NCI-H1436 (cell line): ENCODE measurements around the gene FERMT1.
"Not testable (repeated sequence)": the region's sequence is repeated elsewhere in the genome, so short reads cannot be mapped to it uniquely, and the experiment has no call there.

Experiments used
- DNase-seq: peaks from one replicate; lab custom pipeline; 2025; lab: John Stamatoyannopoulos, UW

The FERMT1 gene

DNA sequence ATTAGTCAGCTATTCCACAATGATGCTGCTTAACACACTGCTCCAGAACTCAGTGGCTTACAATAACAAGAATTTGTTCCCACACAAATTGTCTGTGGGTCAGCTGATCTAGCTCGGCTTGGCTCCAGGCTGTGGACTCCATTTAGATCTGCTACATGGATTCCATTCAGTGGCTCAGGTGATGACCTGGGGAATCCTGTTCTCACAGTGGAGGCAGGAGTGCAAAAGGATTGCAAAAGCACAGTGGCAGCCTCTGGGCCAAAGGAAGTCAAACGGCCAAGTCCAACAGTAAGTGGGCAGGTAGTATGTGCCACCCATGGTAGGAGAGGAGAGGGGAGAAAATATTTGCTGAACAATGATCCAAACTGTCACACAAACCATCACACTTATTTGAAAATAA, 53.2 kb downstream of the FERMT1 start:
- no peak for DNase-seq

DNA sequence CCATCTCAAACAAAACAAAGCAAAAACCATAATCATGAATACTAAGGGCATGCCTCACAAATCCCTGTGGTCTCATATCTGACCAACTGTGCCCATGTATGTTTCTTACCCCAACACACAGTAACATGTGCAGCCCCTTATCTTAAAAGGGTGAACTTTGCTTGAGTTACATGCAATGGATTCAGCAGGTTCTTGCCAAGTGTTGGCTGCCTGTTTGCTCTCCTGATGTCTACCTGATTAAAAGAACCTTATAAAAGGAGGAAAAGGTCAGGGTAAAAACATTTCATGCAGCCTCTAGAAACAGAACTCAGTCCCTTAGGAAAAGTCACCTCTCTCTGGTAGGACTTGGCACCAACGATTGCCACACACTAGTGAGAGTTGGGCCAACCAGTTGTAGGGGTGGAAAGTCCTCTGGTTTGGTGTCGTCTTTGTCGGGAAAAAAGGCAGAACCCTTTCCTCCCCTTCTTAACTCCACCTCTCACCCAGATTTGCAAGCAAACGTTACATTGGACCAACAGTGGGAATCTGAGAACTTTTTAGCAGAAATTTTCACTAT, 55.0 kb downstream of the FERMT1 start:
- DNase-seq = no peak

GRCh38 chr20:6066582-6066981, 56.2 kb downstream of the FERMT1 start:
- DNase-seq = no peak

DNA sequence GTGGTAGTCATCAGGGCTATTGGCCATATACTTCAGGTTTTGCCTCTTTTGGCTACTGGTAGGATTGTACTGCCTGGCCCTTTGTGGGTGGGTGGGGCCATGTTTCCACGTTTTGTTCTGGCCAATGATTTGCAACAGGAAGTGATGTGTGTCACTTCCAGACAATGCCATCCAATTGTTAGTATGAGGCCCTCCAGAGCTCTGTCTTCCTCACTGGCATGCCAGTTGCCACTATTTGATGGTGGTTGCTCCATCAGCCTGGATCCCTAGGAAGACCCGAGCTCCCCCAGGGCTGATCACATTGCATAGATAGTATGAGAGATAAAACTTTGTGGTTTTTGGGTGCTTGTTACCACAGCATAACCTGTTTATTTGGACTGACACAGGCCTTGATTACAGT, 61.3 kb downstream of the FERMT1 start:
- no peak for DNase-seq

DNA sequence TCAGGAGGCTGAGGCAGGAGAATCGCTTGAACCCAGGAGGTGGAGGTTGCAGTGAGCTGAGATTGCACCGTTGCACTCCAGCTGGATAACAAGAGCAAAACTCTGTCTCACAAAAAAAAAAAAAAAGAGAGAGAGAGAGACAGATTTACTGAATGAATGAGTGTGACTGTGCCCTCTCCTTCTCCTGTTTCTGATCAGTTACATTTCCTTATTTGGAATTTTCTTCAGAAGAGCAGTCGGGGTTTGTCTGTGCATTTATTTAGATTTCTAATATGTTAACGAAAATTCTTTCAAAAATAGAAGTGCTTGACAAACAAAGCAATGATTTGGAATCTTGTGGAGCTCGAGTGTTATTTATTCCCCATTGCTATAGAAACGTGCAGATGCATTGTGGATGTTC, 62.6 kb downstream of the FERMT1 start:
- DNase-seq = no peak

DNA sequence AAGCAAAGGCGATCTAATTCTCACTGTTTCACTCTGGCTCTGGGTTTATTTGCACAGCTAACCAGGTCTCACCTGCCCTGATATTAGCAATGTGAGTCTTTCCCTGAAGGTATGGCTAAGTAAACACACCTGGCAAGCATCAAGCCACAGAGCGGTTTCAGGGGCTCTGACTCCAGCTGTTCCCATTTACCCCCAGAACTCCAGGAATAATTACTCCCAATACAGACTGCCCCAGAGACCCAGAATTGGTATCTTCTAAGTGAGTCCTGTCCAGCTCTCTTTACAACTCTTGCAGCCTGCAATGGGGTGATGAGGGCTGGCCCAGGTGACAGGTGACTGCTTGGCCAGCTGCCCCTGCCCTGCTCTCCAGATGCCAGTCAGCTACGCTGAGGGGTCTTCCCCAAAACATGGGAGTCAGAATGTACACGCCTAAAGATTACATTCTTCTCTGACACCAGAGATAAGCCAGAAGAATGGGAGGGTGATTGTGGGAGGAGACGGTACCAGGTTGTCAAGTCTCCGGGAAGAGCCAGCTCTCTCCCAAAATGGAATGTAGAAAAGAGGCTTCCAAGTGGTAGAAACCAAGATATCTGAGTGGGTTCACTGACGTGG, 64.0 kb downstream of the FERMT1 start:
- DNase-seq = peak; percentile 25

DNA sequence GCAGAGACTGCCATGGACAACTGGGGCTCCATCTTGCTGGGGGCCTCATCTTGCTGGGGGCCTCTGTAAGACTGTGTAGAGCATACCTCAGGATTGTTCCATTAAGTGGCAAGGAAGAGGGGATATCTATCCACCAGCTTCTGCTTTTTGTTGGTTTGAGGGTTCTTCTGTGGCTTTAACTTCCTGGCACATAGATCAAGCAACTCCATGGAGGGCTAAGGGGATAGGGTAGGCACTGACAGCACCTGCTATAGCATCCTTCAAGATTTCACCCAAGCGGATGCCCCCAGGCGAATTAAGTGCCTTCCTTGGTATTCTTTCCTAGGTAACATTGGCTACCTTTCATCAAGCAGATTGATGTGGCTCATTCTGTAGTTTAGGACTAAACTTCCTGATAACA, 65.1 kb downstream of the FERMT1 start:
- DNase-seq = no peak

- no peak for DNase-seq
Measured at GRCh38 chr20:6057139-6057538, 65.7 kb downstream of the FERMT1 start.

DNA sequence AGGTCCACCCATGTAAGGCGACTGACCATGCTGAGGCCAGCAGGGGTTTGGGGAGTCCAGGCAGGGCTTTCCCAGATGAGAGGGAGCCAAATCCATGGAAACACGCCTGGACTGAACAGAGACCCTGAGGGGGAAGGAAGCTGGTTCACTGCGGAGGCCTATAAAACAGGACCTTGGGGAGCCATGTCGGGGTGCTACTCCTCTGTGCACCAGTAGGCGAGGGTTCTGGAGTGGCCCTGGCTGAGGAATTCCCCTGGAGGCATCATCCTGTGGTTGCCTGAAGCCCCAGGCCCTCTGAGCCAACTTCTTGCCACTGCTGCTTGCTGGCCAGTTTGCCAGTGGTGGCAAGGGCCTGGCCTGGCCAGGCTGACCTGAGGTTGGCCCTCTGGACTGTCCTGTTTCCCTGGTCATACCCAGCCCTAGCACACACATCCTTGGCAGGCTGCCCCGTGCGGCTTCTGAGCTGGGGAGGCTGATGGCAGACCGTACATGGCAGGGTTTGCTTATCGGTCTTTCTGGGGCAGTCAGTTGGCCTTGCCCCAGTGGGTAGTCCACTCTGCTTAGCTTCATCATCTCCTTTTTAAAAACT, 66.8 kb downstream of the FERMT1 start:
- no peak for DNase-seq

DNA sequence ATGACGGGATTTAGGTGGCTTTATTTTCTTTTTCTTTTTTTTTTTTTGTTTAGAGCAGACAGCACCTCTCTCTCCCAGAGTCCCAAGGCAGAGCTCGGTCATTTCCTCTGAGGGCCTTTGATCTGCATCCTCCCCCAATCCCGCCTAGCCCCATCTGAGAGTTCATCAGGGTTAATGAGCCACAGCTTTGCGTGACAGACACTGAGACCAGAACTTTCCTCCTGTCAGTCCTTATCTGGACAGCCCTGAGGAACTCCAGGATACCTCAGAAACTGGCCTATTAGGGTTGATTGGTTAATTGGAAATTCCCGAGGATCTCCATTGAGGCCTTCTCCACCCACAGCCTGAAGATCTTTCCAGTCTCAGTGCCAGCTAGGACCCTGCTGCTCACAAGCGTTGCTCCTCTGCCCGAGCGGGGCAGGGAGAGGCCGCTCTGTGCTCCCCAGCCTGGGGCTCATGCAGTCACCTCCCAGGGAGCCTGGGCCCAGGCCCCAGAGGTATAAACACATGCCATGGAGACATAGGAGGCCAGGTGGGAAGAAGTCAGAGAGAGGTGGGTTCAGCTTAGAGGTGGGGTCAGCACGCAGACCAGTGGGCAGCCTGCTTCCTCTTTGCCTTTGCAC, 67.6 kb downstream of the FERMT1 start:
- no peak for DNase-seq

DNA sequence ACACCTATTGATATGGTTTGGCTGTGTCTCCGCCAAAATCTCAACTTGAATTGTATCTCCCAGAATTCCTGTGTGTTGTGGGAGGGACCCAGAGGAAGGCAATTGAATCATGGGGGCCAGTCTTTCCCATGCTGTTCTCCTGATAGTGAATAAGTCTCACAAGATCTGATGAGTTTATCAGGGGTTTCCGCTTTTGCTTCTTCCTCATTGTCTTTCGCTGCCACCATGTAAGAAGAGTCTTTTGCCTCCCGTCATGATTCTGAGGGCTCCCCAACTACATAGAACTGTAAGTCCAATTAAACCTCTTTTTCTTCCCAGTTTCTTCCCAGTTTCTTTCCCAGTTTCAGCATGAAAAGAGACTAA, 68.2 kb downstream of the FERMT1 start:
- DNase-seq = not testable (repeated sequence)

DNA sequence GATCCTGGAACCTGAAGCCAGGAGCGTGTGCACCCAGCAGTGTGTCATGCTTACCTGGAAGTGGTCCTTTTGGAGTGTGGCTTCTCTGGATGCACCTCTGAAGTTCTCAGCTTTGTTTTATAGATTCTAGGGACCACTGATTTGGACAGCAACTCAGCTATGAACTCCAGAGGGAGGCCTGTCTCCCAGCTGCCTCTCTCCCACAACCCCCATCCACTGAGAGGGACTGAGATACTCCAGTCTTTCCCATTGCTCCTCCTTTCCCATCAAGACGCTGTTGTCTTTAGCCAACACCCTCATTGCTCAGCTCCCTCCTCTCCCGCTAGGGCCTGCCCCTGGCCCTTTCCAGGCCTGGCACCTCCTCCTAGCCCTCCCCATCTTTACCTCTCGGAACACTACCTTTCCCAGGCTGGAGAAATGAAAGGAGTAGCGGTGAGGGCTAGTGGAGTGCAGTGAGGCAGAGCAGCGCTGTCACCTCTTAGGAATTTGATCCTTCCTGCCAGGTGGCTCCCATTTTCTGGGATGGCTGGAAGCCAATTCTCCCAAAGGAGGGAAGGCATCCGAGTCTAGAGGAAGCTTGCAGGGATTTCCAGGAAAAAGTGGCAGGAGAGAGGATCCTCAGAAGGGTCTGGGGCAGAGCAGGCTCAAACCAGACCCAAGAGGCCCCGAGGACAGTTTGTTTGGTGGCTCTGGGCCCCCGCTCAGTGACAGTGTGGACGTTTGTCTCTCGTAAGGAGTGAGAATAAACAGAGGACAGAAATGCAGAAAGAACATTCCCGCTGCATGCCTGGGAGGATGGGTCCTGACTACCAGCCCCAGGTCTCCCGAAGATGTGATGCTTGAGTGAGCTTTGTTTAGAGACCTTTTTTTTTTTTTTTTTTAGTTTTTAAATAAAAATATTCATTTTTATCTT, 68.8 kb downstream of the FERMT1 start, which contains the start of gene LRRN4:
LRRN4 (minus strand) TSS at position 285 of the 913 bp plus-strand sequence. CDS start 1,261 bp downstream, outside the sequence.
- no peak for DNase-seq

GRCh38 chr20:6053064-6053775, 69.6 kb downstream of the FERMT1 start:
- DNase-seq = no peak

DNA sequence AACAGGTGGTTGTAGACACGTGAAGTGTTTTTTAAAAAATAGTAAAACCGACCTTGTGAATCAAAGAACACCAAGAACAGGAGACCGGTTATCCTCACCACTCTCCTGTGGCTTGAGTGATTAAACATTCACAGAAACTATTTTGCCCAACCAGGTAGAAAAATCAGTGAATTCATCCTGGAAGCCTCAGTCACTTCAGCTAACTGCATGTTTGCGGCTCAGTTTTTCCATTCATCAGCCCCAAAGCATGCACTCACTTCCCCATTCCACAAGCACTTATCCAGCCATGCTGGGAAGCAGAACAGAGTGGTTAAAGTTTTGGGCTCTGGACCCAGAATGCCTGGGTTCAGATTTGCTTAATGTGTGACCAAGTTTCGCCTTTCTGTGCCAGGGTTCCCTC, 71.3 kb downstream of the FERMT1 start:
- DNase-seq = no peak

- no peak for DNase-seq
Measured at GRCh38 chr20:6048391-6048790, 74.4 kb downstream of the FERMT1 start.

GRCh38 chr20:6046432-6046831, 76.4 kb downstream of the FERMT1 start:
- no peak for DNase-seq

DNA sequence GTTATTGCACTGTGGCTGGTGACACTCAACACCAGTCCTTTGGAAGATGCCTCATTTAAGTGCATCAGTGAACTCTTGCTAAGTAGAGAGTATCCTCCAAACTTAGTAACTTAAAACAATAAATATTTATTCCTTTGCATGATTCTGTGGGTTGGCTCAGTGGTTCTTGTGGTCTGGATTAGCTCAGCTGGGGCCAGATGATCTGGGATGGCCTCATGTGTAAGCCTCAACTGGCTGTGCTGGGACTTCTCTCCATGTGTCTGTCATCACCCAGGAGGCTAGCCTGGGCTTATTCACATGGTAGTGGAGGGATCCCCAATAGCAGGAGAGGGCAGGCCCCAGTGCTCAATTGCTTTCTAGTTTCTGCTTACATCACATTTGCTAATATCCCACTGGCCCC, 77.3 kb downstream of the FERMT1 start:
- DNase-seq = no peak

DNA sequence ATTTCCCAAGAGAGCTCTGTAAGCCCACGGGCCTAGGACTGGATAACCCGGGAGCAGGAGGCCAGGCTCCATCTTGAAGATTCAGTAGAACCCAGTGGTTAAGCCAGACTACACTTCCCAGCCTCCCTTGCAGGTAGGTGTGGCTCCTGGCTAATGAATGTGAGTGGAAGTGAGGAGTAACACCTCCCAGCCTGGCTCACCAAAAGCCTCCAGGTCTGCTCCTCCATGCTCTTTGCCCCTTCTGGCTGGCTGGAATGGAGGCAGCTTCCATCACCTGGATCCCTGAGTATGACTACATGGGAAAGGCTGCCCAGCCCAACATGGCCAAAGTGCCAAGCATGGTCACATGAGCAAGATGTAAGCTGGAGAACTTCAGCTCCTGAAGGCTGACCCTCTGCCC, 78.7 kb downstream of the FERMT1 start:
- DNase-seq = no peak

- no peak for DNase-seq
Measured at GRCh38 chr20:6041808-6042265, 81.0 kb downstream of the FERMT1 start.

GRCh38 chr20:6040958-6041807, 81.6 kb downstream of the FERMT1 start:
- no peak for DNase-seq

DNA sequence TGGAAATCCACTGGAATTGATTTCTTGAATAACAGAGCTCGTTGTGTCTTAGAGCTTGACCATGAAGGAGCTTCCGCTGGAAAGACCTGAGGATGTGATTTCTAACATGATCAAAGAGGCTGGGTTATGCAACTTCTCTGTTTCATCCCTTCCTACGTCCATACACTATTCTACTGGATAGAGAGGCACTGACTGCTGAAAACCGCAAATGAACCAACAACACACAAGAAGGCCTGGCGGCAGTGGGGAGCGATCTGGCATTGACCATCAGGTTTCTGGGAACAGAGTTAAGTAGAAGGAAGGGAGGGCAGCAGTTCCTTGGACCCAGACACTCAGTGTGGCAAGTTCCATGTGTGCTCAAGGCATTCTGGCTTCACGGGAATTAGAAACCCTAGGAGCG, 82.3 kb downstream of the FERMT1 start:
- no peak for DNase-seq
